Lower lobe of right lung (tissue), 2 donors: ENCODE data around the gene MYLK. TPM values are rescaled to one million over a fixed set of nuclear protein-coding genes. Genes with fewer than 3 reads are reported as not detected.

Source experiments
- ATAC-seq, 2 donors: fragments of 200-7000 bp; cut with Tn5 transposase; one replicate each; pipeline ENCODE4 v1.9.1; 2020 to 2022; ENCODE audit warnings: mild to moderate bottlenecking in 2 of 2, moderate library complexity in 2 of 2
- DNase-seq: peaks from one replicate; pipeline ENCODE4 v3.0.0-alpha.2; 2020
- H3K27ac ChIP-seq: fragments of 200-600 bp; one replicate; pipeline ENCODE4 v1.8.0; 2022
- H3K27me3 ChIP-seq: fragments of 200-600 bp; one replicate; pipeline ENCODE4 v1.8.0; 2022; ENCODE audit warnings: low read depth
- H3K36me3 ChIP-seq: fragments of 200-600 bp; one replicate; pipeline ENCODE4 v1.8.0; 2022; ENCODE audit warnings: mild to moderate bottlenecking
- H3K4me1 ChIP-seq: fragments of 200-600 bp; one replicate; pipeline ENCODE4 v1.8.0; 2022
- H3K4me3 ChIP-seq: fragments of 200-600 bp; one replicate; pipeline ENCODE4 v1.8.0; 2022; ENCODE audit warnings: mild to moderate bottlenecking
- H3K9me3 ChIP-seq: fragments of 200-600 bp; one replicate; pipeline ENCODE4 v1.8.0; 2022
- intact Hi-C: fragments of 100-400 bp; cut with DNase I; formaldehyde crosslinking; loops from one replicate; pipeline ENCODE4 v1.11.0; 2022
- total RNA-seq: library from RNA; stranded (reverse); fragmentation: NEBNext Ultra II Directional; extraction: Animal tissue kit (Norgen Biotek cat#: 25700); gene quantifications from one replicate; pipeline ENCODE4 v1.2.1, GENCODE V29; 2021
- TF ChIP-seq, protein P1 (sequence below): fragments of 200-600 bp; IDR thresholded peaks from one replicate; pipeline ENCODE4 v1.8.0; 2022; ENCODE audit warnings: antibody characterized with exemption, mild to moderate bottlenecking
- donor health status: DM: no; HTN: yes; CAD: no; lungs with severe emphysema.

Gene MYLK
- total RNA-seq, 1 donor from 2014 or later = 156 TPM

GRCh38 chr3:123815981-123816380 lies 68.2 kb downstream of the MYLK start:
- DNase-seq (no peak), ATAC-seq (no peak)
- TF ChIP-seq, protein P1, sequence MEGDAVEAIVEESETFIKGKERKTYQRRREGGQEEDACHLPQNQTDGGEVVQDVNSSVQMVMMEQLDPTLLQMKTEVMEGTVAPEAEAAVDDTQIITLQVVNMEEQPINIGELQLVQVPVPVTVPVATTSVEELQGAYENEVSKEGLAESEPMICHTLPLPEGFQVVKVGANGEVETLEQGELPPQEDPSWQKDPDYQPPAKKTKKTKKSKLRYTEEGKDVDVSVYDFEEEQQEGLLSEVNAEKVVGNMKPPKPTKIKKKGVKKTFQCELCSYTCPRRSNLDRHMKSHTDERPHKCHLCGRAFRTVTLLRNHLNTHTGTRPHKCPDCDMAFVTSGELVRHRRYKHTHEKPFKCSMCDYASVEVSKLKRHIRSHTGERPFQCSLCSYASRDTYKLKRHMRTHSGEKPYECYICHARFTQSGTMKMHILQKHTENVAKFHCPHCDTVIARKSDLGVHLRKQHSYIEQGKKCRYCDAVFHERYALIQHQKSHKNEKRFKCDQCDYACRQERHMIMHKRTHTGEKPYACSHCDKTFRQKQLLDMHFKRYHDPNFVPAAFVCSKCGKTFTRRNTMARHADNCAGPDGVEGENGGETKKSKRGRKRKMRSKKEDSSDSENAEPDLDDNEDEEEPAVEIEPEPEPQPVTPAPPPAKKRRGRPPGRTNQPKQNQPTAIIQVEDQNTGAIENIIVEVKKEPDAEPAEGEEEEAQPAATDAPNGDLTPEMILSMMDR = no peak
- no peak overlapping the region for H3K4me3 ChIP-seq
- H3K27me3 ChIP-seq = no peaks in the 10 kb centered on the region
- no peaks in the 10 kb centered on the region for H3K9me3 ChIP-seq
- intact Hi-C loops = no loop called here
- H3K36me3 ChIP-seq = no peaks in the 10 kb centered on the region
- H3K4me1 ChIP-seq = peaks cover 14% of the 10 kb centered on the region
- no peak overlapping the region for H3K27ac ChIP-seq

GRCh38 chr3:123813876-123814275 lies 70.3 kb downstream of the MYLK start:
- TF ChIP-seq, protein P1 = no peak
- Histone ChIP-seq H3K4me3 (no peak overlapping the region), H3K27me3 (no peaks in the 10 kb centered on the region), H3K9me3 (no peaks in the 10 kb centered on the region), H3K36me3 (no peaks in the 10 kb centered on the region), H3K27ac (no peak overlapping the region), H3K4me1 (peaks cover 14% of the 10 kb centered on the region)
- ATAC-seq = no peak
- intact Hi-C loops = no loop called here
- no peak for DNase-seq

- TF ChIP-seq, protein P1 = no peak
- no peaks in the 10 kb centered on the region for H3K36me3 ChIP-seq
- H3K9me3 ChIP-seq = no peaks in the 10 kb centered on the region
- DNase-seq (no peak), ATAC-seq (no peak)
- no peaks in the 10 kb centered on the region for H3K27me3 ChIP-seq
- no peak overlapping the region for H3K4me3 ChIP-seq
- H3K4me1 ChIP-seq = no peaks in the 10 kb centered on the region
- intact Hi-C loops = no loop called here
- H3K27ac ChIP-seq = no peak overlapping the region
Measured at GRCh38 chr3:123809597-123809996, 74.5 kb downstream of the MYLK start.

GRCh38 chr3:123808812-123809211 lies 75.3 kb downstream of the MYLK start:
- no peak for ATAC-seq
- Histone ChIP-seq H3K27me3 (no peaks in the 10 kb centered on the region), H3K9me3 (no peaks in the 10 kb centered on the region), H3K27ac (no peak overlapping the region), H3K36me3 (no peaks in the 10 kb centered on the region), H3K4me3 (no peak overlapping the region), H3K4me1 (no peaks in the 10 kb centered on the region)
- DNase-seq = no peak
- TF ChIP-seq, protein P1 = no peak
- intact Hi-C loops = no loop called here

DNA sequence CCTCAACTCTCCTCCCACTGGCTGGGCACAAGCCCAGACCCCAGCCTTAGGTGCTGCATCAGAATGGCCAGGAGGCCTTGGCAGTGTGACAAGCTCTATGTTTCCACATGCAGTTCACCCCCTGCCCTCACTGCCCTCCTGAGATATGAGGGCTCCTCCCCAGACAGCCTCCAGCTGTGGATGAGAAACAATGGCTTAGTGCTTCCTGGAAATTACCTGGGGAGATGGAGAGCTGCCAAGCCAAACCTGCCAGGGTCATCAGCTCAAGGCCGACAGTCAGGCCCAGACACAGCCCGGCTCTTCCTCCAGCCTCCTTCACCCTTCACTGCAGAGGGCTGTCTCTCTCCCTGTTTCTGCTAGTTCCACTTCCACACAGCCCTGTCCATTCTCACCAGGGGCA lies 76.3 kb downstream of the MYLK start:
- ATAC-seq (no peak), DNase-seq (no peak)
- H3K27ac ChIP-seq = no peak overlapping the region
- no peaks in the 10 kb centered on the region for H3K36me3 ChIP-seq
- H3K9me3 ChIP-seq = no peaks in the 10 kb centered on the region
- no peak overlapping the region for H3K4me3 ChIP-seq
- H3K27me3 ChIP-seq = no peaks in the 10 kb centered on the region
- intact Hi-C loops = no loop called here
- H3K4me1 ChIP-seq = no peaks in the 10 kb centered on the region
- TF ChIP-seq, protein P1 = no peak

DNA sequence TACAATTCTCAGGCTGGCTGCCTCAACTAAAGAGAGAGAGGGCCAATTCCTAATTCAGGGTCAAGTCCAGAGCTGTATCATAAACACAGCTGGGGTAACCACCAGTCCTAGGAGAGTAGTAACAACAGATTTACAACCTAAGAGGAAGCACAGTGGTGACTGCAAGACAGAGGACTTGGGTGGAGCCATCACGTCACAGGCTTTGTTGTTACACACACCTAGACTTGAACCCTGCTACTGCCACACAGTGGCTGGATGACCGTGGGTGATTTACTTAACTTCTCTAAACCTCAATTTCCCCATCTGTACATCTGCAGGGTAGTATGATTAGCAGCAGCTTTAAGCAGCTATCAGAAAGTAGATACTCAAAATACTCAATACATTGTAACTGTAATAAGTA lies 78.6 kb downstream of the MYLK start:
- Histone ChIP-seq H3K27me3 (no peaks in the 10 kb centered on the region), H3K4me1 (no peaks in the 10 kb centered on the region), H3K9me3 (no peaks in the 10 kb centered on the region), H3K36me3 (no peaks in the 10 kb centered on the region), H3K4me3 (no peak overlapping the region), H3K27ac (no peak overlapping the region)
- DNase-seq (no peak), ATAC-seq (no peak)
- intact Hi-C loops = no loop called here
- TF ChIP-seq, protein P1 = no peak
